Astrocyte (in vitro differentiated cells and primary cell): ENCODE results near the gene LTBP3.
"Not testable (repeated sequence)": the region's sequence is repeated elsewhere in the genome, so short reads cannot be mapped to it uniquely, and the experiment has no call there.

Source experiments
- CTCF ChIP-seq: IDR thresholded peaks from 2 replicates; pipeline ENCODE4 v1.5.1; 2011; ENCODE audit warnings: low read depth, mild to moderate bottlenecking, inconsistent platforms, low read length, moderate library complexity; ENCODE audit not compliant: insufficient read depth
- EZH2 ChIP-seq: IDR thresholded peaks from 2 replicates; pipeline ENCODE4 v1.6.1; 2012; ENCODE audit warnings: mild to moderate bottlenecking, low read length, inconsistent platforms; ENCODE audit not compliant: insufficient read depth

GRCh38 chr11:65522718-65523630 lies 35.2 kb downstream of the LTBP3 start:
- not testable (repeated sequence) for TF ChIP-seq CTCF, EZH2
